GOT3 (cell line): ENCODE results near the gene PRRT4.

Experiments used
- DNase-seq: peaks from one replicate; lab custom pipeline; 2025; ENCODE audit warnings: mixed read lengths; lab: John Stamatoyannopoulos, UW

The PRRT4 gene

DNA sequence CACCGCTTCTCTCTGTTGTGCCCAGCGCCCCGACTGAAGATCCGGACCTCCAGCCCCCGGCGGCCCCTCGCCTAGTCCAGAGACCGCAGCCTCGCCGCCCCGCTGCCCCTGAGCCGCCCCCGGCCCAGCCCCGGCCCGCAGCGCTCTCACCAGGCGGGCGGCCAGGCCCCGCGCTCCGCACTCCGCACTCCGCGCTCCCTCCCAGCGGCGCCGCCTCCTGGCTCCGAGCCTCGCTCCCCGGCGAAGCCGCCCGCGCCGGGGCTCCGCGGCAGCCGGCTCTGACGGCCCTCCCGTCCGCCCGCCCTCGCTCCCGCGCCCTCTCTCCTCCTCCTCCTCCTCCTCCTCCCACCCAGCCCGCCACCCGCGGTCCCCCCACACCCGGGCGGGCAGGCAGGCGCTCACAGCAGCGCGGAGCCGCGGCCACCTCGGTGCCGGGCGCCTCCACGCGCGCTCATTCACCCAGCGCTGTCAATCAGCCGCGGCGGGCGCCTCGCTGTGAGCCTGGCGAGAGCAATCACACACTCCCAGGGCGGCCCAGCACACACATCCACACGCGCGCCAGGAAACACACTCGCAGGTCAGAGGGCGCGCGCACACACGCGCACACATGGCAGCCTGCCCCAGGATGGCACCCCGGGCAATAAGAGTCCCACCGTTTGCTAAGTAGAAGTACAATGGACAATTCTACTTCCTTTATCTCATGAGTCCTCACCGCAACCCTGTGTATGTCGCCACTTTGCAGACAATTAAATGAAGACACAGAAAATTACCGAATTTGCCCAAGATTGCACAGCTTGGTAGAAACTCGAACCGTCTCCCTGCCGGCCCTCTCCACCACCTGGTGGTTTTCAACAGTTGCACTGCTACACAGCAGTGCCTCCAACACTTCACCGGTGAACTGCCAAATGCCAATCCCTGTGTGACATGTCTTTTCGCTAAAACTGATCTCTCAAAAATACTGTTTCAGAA lies at the start of gene PRRT4:
Gene PRRT4, minus strand, starts transcription at position 280 of the 969 bp plus-strand sequence.
- no peak for DNase-seq

- no peak for DNase-seq
These were observed 48.9 kb upstream of the PRRT4 start for GRCh38 chr7:128410451-128410753.

DNA sequence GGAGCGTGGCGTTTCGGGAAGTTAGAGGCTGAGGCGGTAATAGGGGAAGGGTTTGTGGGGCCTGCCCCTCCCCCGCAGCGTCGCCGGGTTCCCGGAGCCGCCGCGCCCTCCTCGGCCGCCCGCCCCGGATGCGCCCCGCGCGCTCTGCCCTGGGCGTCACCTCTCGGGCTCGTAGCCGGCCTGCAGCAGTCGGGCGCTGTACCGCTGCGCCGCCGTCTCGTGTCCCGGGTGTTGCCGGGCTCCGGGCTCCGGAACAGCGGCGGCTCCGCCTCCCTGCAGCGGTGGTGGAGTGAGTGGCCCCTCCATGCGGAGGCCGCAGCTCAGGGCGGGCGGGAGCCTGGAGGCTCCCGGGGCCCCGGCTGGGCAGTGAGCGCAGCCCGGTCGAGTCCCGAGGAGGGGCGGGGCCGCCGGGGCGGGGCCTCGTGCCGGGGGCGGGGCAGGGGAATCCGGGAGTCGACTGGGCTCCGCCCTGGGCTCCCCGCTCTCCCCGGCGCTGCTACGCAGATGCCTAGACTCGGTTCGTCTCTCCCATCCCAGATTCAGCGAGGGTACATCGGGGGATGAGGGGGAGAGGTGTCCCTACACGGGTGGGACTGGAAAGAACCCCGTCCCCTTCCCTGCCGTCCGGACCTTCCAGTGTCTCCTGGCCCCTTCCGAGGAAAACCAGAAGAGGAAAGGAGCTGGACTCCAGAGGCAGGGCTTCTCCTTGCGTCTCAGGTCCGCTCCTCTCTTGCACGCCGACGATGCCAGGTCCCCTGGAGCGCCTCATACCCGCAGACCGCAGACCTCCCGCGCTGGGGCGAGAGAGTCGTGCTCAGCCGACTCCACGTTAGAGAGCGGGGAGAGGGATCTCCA lies 48.3 kb upstream of the PRRT4 start, which contains the start of gene IMPDH1:
Gene IMPDH1, minus strand, starts transcription at position 387 of the 855 bp plus-strand sequence. Its CDS starts 81 bp downstream, at position 306.
- DNase-seq = peak; percentile 77

- DNase-seq = no peak
These were observed 47.5 kb upstream of the PRRT4 start for GRCh38 chr7:128408709-128409595.

DNA sequence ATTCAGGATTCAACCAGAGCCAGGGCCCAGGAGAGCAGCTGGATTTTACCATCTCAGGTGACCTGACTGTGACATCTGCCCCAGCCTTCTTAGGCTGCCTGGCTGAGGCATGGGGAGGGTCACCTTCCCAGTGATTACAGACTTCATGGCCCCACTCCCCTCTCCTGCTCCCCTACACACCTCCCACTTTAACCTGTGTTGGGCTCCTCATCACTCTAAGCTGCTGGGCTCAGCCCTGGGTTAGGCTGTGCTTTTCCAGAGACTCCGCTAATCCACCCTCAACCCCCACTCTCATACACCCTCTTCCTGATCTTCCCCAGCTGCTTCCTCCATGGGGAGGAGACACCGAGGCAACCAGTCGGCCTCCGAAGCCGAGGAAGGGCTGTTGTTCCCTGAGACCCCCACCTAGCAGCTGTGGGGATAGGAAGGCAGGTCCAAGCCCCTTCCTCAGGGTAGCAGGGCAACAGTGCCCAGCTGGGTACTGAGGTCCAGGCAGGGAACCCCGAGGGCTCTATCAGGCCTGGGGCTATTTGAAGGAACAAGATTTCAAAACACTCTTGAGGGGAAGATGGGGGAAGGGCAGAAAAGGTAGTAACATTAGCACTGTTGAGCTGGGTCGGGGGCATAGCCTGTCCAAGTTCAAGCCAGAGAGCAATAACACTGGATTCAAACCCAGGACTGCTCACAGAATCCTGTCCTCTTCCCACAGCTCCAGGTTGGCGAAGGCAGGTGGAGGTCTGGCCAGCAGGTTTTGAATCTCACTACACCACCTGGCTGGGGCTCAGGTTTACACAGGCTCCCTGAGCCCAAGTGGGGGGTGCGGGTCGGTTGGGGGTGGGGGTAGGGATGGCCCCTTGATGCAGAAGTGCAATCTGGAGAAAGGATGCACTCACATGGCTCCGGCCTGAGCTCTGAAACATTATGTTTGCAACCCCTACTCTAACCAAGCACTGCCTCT lies 46.5 kb upstream of the PRRT4 start:
- DNase-seq = no peak

- no peak for DNase-seq
These were observed 45.7 kb upstream of the PRRT4 start for GRCh38 chr7:128407233-128407589.

DNA sequence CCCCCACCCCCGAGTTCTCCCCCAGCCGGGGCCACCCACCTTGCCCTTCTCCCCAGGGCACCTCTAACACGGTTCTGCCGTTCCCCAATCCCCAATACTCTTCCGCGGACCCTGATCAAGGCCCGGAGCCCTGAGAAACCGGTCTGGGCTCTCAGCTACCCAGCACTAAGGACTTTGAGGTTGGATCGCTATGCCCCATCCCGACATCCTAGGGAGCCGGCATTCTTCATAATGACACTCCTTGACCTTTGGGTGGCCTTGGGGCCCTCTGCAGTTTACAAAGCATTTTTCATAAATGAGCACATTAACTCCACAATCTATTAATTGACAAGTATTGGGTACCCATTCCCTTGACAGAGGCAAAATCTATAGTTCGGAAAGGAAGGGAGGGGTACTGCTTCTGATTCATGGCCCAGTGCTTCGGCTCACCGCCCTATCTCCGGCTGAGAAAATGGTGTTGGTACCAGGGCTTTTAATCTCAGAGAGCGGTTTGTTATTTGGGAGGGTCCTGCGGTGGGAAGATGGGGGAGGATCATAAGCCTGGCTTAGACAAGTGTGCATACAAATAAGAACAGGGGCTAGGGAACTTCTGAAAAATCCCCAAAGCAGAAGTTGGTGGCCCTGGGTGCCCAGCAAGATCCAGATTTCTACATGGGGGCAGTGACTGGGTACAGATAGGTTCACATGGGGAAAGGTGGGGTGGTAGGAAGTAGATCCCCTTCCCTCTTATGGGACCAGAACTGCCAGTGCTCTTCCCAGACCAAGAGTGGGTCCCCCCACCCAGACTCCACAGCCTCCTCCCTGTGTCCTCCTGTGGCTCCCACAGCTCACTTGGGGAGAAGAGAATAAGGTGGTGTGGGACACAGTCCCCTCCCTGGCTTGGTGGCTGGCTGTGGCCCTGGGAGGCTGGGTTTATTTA lies 45.1 kb upstream of the PRRT4 start:
- DNase-seq = no peak

GRCh38 chr7:128405471-128406313 lies 44.2 kb upstream of the PRRT4 start:
- DNase-seq = no peak

- DNase-seq = no peak
These were observed 43.5 kb upstream of the PRRT4 start for GRCh38 chr7:128404886-128405470.

DNA sequence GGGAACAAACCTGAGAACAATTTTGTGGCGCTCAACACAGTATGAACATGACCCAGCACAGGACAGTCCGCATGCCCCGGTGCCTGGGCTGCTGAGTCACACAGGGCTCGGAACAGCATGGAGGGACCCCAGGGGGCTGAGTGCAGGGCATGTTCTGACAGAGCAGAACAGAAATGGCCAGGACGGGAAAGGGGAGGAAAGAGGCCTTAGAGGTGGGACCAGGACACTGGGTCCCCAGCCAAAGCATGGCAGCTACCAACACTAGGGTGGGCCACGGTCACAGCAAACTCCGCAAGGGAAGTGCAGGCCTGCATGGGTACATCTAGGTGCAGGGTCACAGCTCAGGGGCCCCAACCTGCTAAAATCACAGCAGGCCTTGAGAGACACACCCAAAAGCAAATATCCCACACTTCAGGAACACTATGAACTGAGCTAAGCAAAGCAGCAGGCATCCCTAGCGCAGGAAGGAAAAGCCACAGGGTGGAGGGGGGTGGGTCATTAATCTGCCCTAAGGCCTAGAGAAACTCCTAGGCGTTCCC lies 42.7 kb upstream of the PRRT4 start:
- no peak for DNase-seq

- no peak for DNase-seq
These were observed 42.2 kb upstream of the PRRT4 start for GRCh38 chr7:128403676-128404075.

DNA sequence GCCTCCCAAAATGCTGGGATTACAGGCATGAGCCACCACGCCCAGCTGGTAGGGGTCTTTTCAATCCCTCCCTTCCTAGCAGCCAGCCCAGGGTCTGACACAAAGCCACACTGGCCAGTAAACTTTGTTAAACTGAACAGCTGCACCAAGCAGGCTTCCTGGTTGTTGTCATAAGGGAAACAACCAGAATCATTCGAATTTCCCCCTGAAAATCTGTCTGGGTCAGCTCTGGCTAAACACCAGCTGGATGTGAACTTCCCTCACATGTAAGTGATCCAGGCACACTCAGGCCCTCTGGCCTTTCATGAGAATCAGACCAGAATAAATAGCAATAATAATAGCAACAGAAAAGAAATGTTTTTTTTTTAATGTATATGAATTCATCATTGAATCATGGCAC lies 40.9 kb upstream of the PRRT4 start:
- no peak for DNase-seq

- DNase-seq = no peak
These were observed 39.1 kb upstream of the PRRT4 start for GRCh38 chr7:128400566-128400965.

- no peak for DNase-seq
These were observed 38.5 kb upstream of the PRRT4 start for GRCh38 chr7:128399991-128400390.

DNA sequence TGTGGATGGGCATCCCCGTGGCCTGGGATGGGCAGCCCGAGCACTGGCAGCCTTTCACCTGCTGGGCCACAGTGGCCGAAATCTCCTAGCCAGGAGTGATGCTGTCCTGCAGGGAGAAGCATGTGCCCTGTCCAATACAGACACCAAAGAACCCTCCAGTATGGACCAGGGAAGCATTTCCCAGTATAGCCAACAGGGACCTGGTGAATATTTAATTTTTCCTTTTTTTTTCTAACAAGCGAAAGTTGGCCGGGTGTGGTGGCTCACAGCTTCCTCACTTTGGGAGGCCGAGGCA lies 37.3 kb upstream of the PRRT4 start:
- no peak for DNase-seq

- no peak for DNase-seq
These were observed 36.7 kb upstream of the PRRT4 start for GRCh38 chr7:128398016-128398840.

DNA sequence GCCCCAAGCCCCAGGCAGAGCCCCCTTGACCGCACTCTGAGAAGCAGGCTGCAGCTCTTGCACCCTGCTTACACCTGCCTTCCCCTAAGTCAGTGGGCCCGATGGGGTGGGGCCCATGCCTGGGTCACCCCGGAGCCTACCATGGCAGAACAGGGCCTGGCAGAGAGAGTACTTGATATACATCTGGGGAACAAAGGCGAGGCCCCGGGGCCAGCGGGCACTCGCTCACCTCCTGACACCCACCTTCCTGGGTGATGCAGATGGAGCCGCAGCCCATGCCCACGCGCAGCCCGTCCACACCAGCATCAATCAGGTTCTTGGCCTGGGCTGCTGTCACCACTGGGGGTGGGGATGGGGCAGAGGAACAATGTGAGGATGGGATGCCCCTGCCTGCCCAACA lies 34.9 kb upstream of the PRRT4 start:
- DNase-seq = no peak
